Measurements from ENCODE around the gene DRGX. TPM values are rescaled to one million over a fixed set of nuclear protein-coding genes. Genes with fewer than 3 reads are reported as not detected.

The DRGX gene
- total RNA-seq, 1 donor from 2014 or later = not detected

DNA sequence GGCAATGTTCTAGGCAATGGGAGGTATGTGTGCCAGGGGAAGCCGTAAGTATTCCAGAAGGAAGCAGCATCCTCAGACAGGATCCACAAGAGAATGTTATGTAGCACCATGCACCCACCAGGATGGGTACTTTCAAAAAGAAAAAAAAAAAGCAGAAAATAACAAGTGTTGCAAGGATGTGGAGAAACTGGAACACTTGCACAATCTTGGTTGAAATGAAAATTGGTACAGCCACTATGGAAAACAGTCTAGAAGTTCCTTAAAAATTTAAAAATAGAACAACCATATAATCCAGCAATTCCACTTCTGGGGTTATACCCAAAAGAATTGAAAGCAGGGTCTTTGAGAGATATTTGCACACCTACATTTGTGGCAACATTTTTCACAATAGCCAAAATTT lies 76.7 kb downstream of the DRGX start:
- DNase-seq (ENCODE audit: low spot score) = no peak

- DNase-seq (ENCODE audit: low spot score) = no peak
Measured at GRCh38 chr10:49318755-49319154, 77.1 kb downstream of the DRGX start.

DNA sequence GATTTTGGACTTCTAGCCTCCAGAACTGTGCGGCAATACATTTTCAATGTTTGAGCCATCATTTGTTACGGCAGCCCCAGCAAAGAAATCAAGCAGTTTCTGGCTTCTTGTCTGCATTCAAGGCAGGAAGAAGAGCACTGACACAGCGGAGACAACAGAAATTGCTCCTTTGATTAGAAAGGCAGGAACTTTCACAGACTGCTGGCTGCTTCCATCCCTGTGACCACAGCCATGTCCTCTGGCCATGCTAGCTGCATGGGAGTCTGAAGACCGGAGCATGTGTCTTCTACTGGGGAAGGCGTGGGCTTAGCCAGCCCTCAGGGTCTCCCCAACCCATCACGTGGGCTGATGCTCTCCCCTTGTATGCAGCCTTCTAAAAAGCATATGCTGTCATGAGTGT lies 77.9 kb downstream of the DRGX start:
- DNase-seq (ENCODE audit: low spot score) = no peak

DNA sequence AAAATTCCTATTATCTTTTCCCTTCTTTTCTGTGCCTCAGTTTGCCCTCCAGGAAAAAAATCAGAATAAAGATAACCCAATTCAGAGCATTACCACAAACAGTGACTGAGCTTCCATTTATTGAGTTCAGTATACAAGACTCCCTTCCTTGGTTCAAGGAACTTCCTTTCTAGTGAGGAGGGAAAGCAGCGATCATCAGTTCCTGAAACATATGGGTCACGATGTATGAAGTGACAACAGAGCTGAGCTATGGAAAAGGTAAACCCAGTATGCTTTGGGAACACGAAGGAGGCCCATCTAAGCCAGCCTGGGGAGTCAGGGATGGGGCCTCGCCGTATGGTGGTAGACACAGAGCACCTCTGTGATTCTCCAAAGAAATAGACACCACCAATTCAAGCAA lies 81.1 kb downstream of the DRGX start:
- DNase-seq (ENCODE audit: low spot score) = no peak

Other genes with a start within 250 kb of the DRGX start
- 35.8 TPM for gene TMEM273, start 207.7 kb downstream of the DRGX start, total RNA-seq
- gene C10orf71, start 96.9 kb downstream of the DRGX start, total RNA-seq = not detected
- gene ERCC6, start 143.0 kb upstream of the DRGX start, total RNA-seq = 31.0 TPM
- 0.20 TPM for gene SLC18A3, start 214.2 kb upstream of the DRGX start, total RNA-seq
- 0.86 TPM for gene CHAT, start 217.9 kb upstream of the DRGX start, total RNA-seq